HG03097 (cell line): Measurements from ENCODE around the gene ARVCF.

ENCODE experiments used
- ATAC-seq: cut with Tn5 transposase; IDR thresholded peaks from one replicate; pipeline ENCODE4 v1.9.1; 2021; ENCODE audit not compliant: unreplicated experiment, low FRiP score

The ARVCF gene

GRCh38 chr22:19964701-19965386, 51.8 kb downstream of the ARVCF start:
- ATAC-seq: no peak

DNA sequence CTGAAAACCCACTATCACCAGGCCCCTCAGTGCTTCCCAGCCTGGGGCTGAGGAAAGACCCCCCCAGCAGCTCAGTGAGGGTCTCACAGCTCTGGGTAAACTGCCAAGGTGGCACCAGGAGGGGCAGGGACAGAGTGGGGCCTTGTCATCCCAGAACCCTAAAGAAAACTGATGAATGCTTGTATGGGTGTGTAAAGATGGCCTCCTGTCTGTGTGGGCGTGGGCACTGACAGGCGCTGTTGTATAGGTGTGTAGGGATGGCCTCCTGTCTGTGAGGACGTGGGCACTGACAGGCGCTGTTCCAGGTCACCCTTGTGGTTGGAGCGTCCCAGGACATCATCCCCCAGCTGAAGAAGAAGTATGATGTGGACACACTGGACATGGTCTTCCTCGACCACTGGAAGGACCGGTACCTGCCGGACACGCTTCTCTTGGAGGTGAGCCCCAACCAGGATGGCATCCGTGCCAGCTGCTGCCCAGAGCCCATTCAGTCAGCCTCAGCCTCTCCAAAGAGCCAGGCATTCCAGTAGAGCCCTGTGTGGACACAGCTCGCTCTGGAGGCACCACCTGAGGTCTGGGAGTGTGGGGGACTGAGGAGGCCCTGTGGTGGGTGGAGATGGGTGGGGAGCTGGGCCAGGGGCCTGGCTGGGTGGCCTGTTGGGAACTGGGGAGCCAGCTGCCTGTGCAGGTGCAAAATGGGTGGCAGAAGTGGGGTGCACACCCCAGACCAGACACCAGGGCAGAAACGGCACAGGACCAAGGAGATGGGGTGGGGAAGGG, 52.6 kb downstream of the ARVCF start:
- ATAC-seq: no peak

DNA sequence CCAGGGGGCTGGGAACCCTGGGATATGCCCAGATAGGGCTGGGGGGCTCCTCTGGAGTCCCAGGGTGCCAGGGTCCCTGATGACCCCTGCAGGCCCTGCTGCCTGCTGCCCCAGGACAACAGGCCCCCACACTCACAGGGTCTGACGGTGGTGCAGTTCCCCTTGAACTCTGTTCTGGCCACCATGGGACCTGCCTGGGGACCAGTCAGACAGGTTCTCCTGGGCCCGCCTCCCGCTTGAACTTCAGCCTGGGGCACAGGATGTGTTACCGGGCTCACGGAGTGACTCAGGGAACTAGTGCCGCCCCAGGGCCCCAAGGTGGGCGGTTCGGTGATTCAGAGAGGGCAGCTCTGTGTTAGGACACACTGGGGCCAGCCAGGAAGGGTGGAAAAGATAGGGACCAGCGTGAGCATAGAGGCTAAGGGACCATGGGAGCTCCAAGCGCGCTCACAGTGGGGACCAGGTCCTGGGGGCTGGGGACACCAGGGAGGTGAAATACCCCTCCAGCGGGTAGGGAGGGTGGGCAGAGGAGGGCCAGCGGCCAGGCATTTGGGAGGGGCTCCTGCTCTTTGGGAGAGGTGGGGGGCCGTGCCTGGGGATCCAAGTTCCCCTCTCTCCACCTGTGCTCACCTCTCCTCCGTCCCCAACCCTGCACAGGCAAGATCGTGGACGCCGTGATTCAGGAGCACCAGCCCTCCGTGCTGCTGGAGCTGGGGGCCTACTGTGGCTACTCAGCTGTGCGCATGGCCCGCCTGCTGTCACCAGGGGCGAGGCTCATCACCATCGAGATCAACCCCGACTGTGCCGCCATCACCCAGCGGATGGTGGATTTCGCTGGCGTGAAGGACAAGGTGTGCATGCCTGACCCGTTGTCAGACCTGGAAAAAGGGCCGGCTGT, 53.5 kb downstream of the ARVCF start:
- ATAC-seq: no peak

GRCh38 chr22:19962246-19962908, 54.2 kb downstream of the ARVCF start:
- no peak for ATAC-seq

DNA sequence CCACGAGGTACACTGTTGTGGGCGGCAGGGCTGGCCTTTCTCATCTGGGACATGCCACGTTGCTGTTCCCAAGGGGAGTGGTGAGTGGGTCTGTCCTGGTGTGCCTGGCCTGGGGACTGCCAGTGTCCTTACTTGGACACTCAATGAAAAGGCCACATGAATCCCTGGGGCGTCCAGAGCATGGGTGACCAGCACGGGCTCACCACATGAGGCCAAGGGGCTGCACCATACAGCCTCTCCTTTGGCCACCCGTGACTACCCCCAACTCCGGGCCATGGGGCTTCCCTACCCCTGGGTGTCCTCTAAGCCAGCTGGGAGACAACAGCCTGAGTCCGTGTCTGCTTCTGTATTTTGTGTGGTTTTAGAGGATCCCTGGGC, 54.8 kb downstream of the ARVCF start:
- no peak for ATAC-seq

DNA sequence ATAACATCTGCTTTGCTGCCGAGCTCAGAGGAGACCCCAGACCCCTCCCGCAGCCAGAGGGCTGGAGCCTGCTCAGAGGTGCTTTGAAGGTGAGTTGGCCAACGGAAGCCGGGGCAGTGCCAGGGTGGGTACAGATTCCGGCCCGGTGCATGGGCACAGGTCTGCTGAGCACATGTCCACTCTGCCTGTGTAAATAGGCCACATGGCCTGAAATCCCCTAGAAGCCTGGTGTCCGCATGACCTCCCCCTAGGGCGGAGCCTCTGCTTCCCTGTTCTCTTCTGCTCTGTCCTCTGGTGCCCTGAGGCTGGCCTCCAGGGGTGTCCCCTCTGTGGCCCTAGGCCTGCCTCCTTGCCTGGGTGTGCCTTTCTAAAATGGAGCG, 55.4 kb downstream of the ARVCF start:
- ATAC-seq: no peak

GRCh38 chr22:19960491-19961200, 56.0 kb downstream of the ARVCF start:
- no peak for ATAC-seq

- ATAC-seq: no peak
Measured at GRCh38 chr22:19959587-19960490, 56.8 kb downstream of the ARVCF start.

DNA sequence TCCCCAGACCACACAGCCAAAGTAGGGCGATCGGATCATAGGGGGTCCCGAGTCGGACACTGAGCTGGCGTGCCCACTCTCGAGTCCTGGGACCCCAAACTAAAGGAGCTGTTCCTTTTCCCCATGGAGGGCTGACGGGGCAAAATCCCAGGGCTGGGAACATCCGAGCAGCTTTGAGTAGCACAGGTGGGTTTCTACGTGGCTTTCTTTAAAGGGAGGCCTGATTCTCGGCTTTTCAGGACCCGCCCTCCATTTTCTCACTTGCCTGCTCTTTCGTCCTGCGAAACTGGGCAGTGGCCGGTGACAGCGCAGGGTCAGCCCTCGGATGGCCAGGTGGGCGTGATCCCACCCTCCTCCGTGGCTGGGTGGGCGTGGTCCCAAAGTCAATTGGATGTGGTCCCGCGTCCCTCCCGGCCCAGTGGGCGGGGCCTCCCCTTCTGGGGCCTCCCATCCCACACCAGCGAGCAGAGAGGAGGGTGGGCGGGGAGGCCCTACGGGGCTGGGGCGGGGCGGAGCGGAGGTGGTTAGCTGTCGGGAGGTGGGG, 57.5 kb downstream of the ARVCF start:
- no peak for ATAC-seq

DNA sequence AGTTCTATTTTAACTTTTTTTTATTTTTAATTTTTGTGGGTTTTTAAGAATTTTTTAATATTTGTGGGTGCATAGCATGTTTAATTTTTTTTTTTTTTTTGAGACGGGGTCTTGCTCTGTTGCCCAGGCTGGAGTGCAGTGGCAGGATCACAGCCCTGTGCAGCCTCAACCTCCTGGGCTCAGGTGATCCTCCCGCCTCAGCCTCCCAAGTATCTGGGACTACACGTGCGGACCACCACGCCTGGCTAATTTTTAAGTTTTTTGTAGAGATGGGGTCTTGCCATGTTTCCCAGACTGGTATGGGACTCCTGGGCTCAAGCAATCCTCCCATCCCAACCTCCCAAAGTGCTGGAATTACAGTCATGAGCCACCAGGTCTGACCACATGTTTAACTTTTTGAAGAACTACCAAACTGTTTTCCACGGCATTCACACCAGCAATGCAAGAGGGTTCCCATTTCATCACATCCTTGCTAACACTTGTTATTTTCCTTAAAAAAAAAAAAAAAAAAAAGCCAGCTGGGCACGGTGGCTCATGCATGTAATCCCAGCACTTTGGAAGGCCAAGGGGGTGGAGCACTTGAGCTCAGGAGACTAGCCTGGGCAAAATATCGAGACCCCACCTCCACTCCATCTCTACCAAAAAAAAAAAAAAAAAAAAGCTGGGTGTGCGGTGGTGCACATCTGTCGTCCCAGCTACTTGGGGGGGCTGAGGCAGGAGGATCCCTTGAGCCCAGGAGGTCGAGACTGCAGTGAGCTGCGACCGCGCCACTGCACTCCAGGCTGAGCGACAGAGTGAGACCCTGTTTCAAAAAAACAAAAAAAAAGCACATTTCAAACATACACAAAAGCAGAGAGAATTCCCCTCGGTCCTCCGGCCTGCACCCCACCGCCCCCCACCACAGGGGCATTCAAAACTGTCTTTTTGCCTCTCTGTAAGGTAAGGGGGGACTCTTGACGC, 58.3 kb downstream of the ARVCF start:
- no peak for ATAC-seq

DNA sequence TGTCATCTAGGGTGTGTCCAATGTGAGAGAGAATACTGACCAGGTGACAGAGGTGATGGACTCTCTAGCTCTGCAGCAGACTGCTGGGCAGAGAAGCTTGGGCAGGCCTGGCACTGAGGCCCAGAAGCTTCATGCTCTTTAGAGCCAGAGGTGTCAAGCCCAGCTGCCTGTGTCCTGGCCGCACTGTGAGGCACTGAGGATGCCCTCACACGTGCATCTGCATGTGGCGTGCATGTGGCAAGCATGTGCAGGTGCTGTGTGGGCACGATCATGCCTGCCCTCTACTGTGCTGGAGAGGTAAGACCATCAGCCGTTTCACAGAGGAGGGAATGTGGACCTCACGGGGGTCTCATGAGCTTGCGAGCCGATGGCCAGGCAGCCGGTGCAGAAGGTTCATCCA, 59.2 kb downstream of the ARVCF start:
- ATAC-seq: no peak

DNA sequence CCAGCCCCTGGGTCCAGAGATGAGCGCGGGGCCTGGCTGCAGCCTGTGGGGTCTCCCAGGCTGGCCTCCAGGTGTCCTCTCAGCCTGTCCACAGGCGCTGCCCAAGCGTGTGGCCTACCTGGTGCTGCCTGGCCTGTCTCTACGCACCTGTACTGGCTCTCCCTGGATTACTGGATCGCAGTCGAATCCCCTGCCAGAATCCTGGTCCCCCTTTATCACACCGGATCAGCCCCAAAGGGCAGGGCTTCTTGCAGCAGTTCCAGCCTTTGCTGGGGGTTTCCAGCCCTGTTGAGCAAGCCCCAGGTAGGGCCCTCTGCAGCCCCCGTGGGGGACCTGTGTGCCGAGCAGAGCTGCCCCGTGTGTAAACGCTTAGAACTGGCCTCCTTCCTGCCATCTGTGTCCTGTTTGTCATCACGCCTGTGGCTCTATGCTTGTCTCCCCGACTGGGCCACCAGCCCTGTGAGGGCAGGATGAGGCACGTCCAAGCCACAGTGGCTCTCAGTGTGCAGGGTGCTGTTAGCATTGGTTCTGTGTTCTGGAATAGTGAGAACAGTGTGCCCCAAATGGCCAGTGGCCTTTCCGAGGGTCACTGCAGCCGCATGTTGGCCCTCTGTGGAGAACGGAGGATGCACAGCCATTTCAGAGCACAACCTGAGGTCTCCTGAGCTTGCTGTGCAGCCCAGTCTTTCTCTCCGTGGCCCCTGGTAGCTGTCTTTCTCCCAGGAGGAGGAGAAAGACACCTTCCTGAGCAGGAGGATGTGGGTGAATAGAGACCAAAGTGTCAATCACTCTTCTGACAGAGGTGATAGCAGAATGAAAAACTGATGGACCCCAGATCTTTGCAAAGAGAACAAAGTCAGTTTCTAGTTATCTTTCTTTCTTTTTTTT, 61.1 kb downstream of the ARVCF start:
- no peak for ATAC-seq

GRCh38 chr22:19951346-19951745, 65.3 kb downstream of the ARVCF start:
- no peak for ATAC-seq

DNA sequence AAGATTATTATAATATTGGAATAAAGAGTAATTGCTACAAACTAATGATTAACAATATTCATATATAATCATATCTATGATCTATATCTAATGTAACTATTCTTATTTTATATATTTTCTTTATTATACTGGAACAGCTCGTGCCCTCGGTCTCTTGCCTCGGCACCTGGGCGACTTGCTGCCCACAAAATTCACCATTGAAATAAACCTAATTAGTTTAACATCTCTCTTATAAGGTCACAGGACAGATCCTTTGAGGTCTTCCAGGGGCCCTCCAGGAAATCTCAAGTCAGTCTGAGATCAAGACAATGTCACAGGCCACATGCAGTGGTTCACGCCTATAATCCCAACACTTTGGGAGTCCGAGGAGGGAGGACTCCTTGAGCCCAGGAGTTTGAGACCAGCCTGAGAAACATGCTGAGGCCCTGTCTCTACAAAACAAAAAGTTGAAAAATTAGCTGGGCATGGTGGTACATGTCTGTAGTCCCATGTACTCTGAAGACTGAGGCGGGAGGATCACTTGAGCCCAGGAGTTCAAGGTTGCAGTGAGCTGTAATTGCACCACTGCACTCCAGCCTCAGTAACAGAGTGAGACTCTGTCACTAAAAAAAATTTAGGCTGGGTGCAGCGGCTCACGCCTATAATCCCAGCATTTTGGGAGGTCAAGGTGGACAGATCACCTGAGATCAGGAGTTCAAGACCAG, 68.4 kb downstream of the ARVCF start:
- ATAC-seq: no peak

DNA sequence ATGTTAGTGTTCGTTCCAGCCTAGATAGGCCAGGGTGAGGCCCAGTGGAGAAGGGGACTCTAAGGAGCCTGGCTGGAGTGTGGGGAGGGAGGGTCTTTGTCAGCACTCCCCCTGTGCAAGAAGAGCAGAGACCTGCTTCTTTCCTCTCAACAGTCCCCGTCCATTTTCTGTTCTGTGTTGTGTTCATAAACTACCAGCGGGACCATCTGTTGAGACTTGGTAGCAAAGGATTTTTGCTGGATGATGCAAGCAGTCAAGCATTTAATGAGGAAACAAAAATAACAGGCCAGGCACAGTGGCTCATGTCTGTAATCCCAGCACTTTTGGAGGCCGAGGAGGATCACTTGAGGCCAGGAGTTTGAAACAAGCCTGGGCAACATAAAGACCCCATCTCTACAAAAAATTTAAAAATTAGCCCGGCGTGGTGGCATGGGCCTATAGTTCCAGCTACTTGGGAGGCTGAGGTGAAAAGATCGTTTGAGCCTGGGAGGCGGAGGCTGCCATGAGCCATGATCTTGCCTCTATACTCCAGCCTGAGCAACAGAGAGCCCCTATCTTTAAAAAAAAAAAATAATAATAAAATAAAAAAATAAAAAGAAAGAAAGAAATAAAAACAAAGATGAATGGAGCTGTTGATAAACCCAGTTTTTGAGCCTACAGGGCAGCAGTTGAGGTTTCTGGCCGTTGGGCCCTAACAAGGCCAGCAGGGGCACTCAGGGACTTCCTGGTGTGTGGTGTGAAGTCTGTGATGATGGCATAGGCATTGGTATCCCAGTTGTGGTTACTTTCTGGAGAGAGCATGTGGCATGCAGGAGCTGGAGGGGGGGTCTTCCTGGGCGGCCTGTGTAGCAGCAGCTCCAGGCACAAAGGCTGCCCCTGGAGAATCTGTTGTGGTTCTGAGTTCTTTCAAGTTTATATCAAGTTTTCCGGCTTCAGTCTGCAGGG, 73.3 kb downstream of the ARVCF start:
- ATAC-seq: no peak
